HL-60 (cell line): ENCODE measurements around the gene PRMT5.

Experiments
- CTCF ChIP-seq: IDR thresholded peaks from one replicate; pipeline ENCODE4 v1.5.1; 2011; ENCODE audit warnings: low read length, control low read depth, inconsistent platforms; ENCODE audit not compliant: insufficient read depth
- GABPA ChIP-seq: IDR thresholded peaks from 2 replicates; pipeline ENCODE4 v1.6.1; 2012; ENCODE audit warnings: low read depth
- POLR2AphosphoS5 ChIP-seq: IDR thresholded peaks from 2 replicates; pipeline ENCODE4 v1.6.1; 2012; ENCODE audit warnings: low read depth

DNA sequence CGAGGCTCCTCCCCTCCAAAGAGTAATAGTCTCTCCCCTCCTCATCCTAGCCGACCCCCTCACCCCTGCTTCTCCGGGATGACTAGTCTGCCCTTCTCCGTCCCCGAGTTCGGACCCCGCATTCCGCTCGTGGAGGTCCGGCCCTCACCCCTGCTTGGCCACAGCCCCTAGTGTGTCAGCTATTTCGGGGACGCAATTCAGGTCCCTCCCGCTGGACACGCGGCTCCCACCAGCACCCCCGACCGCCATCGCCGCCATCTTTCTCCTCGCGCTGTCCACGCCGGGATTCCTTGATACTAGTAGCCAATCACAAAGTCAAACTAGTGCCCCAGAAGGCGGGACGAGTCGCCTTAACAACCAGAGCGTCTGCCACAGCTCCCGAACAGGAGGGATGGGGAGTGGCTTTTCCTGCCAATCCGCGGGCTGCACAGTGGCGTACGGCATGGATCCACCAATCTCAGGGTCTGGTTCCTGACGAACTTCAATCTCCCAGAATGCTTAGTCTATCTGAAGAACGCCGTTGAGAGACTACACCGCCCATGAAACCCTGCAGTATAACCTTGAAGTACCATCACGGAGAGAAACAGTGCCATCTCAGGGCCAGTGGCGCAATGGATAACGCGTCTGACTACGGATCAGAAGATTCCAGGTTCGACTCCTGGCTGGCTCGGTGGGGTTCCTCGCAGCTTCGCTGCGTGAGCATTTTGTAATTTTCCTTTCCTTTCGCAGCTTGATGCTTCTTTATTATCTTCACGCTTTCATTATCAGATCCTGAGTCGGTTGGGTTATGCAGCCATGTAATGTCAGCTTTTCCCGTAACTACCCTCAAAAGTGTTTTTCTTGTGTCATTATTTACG is at the start of gene PRMT5:
- TF ChIP-seq CTCF (no peak), POLR2AphosphoS5 (peak; percentile 98), GABPA (no peak)
